HG02763 (cell line): ENCODE results near the gene SLC39A11.

Source experiments
- ATAC-seq: cut with Tn5 transposase; IDR thresholded peaks from one replicate; pipeline ENCODE4 v1.9.1; 2021; ENCODE audit warnings: mild to moderate bottlenecking, moderate library complexity; ENCODE audit not compliant: unreplicated experiment

SLC39A11 gene

DNA sequence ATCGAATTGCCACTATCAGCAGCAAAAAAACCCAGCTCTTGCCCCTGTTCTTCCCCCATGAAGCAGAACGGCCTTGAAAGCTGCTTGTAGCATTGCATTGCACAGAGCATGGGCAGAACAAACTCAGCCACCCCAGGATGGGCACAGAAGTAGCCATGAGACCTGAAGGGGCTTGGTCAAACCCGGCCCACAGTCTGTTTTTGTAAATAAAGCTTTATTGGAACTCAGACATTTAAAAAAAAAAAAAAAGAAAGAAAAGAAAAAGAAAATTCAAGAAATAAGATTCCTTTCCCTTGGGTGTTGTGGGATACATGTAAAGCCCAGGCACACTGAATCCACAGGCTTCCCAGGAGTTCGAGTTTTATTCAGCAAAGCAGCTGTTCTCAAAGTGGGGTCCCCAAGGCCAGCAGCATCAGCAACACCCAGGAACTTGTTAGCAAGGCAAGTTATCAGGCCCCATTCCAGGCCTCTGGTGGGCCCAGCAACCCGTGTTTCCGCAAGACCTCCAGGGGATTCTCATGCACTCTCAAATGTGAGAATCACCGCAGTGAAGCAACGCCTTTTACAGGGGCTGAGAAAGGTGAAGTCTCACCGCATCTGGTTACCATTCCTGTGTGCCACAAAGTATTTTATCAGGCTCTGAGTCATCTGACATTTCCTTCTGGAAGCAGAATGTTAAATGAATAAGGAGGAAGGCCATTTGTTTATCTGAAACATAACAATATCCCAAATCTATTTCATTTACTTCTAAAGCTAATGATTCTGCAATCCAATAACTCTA lies 108.2 kb downstream of the SLC39A11 start:
- ATAC-seq: no peak

DNA sequence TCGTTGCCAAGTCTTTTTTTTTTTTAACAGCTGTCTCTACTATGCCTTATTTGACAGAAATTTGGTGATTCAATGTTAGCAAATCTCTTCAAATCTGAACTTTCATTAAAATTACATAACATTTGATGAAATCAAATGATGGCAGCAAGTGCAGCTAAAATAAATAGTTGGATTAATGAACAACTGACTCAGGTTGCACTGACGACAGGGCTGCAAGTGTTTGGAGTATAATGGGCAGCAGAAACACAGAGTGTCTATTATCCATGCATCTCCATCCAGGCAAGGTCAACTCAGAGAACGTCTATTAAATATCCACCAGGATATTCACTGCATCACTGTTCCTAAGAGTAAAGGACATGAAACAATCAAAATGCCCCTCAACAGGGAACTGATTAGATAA lies 109.8 kb downstream of the SLC39A11 start:
- no peak for ATAC-seq

DNA sequence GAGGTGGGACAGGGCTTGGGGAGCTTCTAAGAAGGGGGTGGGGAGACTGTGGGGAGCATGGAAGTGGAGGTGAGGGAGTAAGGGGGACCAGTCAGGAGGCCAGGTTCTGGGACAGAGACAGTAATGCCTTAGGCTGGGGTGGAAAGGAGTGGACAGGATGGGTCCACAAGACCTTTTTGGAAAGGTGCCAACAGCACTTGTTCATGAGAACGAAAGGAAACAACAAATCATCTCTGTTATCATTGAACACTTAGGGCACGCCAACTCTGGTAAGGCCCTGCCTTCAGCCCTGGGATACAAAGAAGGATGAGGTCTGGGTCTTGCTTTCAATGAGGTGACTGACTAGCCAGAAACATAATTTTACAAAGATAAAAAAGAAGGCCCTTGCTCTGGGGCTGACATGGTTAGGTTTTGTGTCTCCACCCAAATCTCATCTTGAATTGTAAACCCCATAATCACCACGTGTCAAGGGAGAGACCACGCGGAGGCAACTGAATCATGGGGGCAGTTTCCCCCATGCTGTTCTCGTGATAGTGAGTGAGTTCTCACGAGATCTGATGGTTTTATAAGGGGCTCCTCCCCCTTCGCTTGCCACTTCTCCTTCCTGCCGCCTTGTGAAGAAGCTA lies 113.8 kb downstream of the SLC39A11 start:
- no peak for ATAC-seq

DNA sequence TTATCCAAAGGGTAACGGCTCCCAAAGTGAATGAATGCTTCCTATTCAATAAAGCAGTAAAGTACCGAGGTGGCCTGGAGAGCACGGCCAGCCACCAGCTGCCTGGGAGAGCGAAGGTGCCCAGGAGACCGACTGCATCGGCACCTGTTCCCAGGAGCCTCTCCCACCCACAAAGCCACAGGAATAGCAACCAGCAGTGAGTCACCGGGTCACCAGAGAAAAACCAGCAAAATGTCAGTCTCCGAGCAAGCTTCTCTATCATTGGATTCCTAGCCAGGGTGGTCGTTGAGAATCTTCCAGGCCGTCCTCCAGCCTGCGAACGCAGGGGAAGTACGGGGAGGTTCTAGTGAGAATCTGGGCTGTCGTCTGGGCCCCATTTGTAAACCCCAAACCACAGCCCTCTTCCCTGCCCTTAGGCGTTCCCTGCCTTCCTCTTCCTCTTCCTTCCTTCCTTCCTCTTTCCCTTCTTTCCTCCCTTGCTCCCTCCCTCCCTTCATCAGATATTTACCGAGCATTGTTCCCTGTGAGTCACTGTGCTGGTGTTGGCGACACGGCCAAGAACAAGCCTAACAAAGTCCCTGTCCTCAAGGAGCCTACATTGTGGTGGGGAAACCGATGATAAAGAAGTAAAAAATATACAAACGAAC lies 114.6 kb downstream of the SLC39A11 start:
- ATAC-seq: no peak

DNA sequence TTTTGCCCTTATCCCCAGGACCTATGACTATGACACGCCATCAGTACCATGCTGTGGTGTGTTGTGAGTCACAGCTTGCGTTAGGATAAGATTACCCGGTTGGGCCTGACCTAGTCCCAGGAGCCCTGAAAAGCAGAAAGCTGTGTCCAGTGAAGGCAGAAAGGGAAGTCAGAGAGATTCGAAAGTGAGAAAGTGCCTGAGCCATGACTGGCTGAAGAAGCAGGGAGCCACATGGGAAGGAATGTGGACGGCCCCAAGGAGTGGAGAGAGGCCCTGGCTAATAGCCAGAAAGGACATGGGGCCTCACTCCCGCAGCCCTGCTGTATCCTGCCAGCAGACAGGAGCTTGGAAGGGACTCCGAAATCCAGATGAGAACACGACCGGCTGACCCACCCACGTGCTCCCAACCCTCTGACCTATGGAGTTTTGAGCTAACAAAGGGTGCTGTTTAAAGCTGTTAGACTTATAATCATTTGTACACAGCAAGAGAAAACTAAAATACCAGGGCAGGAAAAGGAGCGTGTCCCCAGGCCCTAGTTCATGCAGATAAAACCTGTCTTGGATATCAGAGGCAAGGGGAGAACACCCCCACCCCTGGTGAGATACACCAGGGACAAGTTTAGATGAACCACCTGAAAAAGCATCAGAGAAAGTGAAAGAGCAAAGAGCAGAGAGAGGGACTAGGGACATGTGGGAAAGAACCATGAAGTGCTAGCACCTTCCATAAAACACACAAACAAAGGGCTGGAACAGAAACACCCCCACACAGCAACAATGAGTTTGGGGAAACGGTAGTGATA lies 115.3 kb downstream of the SLC39A11 start:
- ATAC-seq: no peak

DNA sequence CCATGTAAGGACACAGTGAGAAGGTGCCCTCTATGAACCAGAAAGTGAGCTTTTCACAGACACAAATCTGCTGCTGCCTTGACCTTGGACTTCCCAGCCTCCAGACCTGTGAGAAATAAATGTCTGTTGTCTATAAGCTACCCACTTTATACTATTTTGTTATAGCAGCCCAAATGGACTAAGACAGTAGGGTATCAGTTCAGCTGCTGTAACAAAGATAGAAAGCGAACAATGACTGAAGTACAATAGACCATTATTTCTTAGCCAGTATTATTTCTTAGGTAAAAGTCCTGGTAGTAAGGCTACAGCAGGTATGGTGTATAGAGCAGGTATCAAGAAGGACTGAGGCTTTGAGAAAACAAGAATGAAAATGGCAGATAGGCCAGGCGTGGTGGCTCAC lies 117.0 kb downstream of the SLC39A11 start:
- no peak for ATAC-seq

DNA sequence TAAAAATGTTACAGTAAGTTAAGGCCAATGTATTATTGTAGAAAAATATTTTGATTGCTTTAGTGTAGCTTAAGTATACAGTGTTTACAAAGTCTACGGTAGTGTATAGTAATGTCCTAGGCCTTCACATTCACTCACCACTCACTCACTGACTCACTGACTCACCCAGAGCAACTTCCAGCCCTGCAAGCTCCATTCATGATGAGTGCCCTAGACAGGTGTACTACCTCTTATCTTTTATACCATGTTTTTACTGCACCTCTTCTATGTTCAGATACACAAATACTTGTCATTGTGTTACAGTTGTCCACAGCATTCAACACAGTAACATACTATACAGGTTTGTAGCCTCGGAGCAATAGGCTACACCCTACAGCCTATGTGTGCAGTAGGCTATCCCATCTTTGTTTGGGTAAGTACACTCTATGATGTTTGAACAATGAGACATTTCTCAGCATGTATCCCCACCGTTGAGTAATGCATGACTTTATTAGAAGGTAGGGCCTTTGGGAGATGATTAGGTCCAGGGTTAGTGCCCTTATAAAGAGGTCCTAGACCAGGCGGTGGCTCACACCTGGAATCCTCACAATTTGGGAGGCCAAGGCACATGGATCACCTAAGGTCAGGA lies 117.8 kb downstream of the SLC39A11 start:
- no peak for ATAC-seq

DNA sequence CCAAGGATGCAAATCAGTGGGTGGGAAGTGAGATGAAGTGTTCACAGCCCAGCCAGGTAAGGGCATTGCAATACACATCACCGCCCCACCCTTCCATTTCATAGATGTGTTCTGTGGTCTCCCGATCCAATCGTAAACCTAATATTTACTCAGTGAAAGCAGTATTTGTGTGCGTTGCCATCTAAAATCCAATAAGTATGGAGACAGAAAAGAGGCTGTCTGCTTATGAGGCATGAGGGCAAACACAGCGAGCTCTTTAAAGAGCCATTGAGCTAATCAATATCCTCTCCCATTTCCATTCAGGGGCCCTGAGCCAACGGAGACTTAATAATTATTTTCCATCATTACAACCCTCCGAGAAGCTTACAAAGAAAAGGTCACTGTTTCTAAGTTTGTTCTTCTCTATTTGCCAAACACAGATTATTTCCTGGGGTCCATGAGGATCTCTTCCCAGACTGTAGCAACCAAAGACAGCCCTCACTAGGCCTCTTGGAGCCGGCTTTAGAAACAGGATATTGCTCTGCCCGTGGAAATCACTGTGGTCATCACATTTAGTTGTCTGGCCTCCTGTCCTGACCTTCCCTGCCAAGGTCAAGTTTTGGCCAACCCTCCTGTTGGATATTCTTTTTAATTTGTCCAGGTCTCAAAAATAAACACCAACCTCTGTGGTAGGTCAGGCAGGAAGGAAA lies 120.1 kb downstream of the SLC39A11 start:
- no peak for ATAC-seq

DNA sequence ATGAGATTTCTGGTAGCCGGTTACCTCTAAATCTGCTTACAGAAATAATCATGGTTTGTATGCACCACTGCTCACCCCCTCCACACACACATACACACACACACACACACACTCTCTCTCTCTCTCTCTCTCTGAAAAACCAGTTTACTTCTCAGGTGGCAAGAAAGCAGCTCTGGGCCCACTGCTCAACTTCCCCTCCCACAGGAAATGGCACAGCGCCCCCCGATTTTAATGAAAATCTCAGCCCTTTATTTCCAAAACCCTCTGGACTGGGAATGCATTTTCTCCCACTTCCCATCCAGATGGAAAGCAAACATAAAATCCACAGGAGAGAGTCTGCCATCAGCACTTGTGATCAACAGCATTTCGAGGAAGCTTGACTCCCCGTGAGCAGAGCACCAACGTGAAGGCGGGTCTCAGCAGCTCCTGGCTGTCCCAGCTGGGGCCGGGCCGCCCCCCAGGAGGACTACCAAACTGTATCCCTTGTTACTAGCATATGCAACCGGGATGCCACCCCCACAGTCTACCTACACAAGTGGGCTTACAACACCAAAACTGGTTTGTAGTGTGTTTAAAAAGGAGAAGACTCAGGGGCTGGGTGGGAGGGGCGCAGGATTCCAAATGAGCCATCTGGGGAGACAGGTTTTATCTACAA lies 121.1 kb downstream of the SLC39A11 start:
- ATAC-seq: no peak

DNA sequence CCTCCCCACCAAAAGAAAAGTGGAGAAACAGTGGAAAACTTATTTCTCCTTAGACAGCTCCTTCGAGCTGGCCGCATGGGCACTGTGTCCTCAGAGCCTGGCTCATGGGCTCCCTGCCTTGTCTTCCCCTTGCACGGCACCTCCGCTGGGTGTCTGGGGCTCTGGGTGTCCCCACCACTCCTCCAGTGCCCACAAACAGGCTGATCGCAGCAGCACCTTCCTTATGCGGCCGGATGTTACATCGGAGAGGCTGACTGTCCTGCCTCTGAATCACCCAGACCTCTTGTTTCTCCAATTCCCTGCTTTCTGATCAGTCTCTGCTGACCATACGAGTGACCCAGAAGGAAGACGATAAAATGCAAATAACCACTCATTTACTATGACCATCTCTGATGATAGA lies 121.7 kb downstream of the SLC39A11 start:
- ATAC-seq: no peak

DNA sequence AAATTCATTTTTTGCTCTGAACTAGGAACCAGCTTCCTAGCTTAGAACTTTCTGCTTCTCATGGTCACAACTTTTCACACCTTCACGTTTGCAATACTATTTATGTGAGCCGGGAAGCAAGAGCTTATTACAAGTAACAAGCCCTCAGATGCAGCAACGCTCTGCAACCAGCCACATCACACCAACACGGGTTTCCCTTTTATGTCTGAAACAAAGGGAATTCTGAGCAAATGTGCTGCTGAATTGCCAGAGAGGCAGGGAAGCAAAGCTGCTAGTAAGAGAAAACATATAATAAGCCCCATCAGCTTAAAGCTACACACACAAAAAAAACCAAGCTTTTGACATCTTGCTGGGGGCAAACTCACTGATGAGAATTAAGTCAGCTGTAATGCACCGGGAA lies 122.2 kb downstream of the SLC39A11 start:
- no peak for ATAC-seq

DNA sequence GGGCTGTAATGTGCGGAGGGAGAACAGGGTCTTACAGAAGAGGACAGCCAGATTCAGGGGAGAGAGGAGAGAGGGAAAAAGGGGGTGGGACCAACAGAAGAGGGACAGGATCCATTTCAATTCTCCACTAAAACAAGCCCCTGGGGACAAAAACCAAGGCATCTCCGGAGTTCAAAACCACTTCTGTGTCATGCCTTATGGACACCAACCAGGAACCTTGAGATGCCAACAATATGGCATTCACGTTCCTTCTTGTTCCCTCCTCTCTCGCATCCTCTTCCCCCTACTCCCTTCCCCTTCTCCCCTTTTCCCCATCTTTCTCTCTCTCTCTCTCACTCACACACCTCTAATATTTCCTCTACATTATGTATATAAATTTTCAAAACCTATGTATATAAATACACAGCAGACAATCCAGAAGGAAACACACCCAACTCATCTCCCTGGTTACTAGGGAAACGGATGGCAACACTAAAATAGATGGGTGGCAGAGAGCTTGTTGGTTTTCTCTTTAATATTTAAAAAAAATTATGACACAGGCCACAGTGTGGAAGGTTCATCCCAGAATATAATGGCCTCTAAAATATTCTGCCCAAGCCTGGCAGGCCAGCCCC lies 123.1 kb downstream of the SLC39A11 start:
- ATAC-seq: no peak

DNA sequence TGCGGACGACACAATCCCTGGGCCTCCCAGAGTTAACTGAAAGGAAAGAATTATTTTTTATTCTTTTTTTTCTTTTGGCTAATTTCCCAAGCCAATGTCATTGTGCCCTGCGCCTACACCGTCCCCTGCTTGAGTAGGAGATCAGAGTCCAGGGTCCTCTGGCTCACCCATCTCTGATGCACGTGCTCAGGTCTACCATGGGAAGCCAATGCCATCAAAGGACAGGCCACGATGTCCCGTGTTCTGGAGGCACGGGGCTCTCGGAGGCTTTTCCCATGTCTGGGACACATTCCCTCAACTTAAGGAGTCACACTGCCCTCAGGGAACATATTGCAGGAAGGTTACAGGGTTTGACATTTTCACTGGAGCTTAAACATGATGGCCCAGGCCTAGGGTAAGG lies 123.7 kb downstream of the SLC39A11 start:
- ATAC-seq: no peak

DNA sequence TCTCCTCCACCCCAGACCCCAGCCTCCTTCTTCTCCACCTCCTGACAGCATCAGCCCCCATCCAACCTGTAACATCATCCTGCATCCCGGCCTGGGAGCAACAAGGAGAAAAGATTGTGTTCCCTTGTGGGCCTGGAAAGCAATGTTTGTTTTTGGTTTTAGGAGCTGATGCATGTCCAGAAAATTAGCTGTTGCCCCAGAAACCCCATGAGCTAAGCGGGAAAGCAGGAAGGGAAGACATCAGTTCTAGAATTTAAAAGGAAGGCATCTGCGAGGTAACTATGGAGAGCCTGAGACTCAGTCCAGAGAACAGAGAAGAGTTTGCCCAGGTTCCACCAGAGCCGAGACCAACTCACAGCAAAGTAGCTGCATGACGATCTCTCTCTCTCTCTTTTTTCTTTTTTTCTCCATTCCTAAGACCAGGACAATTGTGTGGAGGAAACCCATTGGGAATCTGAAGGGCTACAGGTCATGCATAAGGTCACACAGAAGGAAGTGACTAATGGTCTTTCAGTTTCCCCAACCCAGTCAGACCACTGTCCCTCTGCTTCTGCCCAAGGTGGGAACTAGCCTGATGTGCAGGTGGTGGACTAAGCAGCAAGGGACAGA lies 124.4 kb downstream of the SLC39A11 start:
- no peak for ATAC-seq

DNA sequence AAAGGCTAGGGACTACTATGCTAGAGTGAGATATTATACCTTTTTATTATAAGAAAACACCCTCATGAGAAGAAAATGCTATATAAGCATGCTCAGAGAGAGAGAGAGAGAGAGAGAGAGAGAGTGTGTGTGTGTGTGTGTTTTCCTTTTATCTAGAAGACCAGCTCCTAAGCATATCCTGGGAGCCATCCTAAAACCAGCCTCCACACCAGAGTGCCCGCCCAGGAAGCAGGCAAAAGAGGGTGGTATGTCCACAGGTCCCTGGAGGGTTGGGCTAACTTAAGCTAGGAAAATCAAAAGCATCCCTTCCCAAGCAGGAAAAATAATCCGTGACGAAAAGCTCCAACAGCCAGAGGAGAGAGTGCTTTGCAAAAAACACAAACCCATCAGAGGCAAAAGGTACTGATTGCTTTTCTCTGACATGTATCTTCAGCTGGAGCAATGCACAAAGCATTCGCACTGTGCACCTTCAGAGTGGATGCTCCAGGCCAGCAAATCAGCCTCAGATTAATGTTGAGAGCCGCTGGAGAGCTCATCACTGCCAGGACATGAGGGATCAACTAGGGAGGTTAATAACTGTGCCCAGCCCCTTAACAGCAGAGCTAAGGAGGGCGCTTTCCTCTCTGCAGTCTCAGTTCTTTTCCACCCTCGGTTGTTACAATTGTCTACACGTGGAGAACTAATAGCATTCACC lies 125.1 kb downstream of the SLC39A11 start:
- ATAC-seq: no peak

DNA sequence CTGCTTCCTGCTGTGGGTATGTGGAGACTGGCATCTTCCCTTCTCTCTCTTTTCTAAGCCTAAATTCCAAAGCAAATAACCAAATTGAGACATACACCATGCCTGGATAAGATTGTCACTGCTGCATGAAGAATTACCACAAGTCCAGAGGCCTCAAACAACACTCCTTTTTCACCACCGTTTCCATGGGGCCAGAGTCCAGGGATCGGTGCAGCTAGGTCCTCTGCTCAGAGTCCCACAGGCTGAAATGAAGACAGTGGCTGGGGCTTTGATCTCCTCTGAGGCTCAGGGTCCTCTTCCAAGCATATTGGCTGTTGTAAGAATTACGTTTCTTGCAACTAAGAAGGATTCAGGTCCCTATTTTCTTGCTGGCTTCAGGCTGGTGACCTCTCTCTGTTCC lies 130.4 kb downstream of the SLC39A11 start:
- ATAC-seq: no peak

DNA sequence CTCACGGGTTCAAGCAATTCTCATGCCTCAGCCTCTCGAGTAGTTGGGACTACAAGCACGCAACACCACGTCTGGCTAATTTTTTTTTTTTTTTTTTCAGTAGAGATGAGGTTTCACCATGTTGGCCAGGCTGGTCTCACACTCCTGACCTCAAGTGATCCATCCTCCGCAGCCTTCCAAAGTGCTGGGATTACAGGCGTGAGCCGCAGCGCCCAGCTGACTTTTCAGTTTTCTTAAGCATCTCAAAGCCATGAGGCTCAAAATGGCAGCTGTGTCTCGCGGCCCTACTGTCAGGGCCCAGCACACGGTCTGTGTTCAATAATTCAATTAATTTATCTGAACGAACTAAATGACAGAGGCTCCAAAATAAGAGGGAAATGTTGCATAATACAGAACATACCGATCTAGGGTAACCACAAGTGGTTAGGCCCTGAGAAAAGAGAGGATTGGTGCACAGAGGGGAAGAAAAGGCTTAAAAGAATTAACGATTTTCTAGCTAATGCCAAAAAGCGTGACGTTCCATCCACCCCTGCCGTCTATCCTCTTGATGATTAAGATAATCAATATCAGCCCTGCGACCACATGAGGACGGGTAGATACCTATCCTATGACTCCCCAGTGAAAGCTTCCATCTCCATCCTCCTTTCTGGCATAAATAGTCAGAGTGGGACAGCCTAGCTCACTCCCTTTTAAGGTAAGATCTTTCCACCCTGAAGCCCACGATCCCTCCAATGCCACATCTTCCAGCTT lies 136.9 kb downstream of the SLC39A11 start:
- no peak for ATAC-seq

DNA sequence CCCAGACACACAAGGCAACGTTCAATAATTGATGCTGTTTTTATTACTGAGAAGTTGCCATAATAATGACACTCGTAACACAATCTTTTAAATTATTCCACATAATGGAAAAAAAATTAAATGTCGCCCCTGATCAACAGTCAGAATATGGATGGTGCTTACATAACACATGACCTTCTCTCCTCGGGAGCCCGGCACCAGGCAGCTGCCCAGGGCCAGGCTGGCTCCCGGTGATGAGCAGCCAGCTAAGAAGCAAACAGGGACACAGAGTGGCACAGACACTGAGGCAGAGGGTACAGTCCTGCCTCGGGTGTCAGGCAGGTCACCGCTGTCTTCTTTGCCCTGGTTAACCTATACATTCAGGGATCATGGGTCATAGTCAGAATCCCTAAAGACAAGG lies 137.9 kb downstream of the SLC39A11 start:
- ATAC-seq: no peak
